GM12874 (cell line): ENCODE measurements around the gene KRT86.

Source experiments
- CTCF ChIP-seq: IDR thresholded peaks from 2 replicates; pipeline ENCODE4 v1.5.1; 2011; ENCODE audit warnings: low read depth, mild to moderate bottlenecking, control low read depth, low read length, moderate library complexity; ENCODE audit not compliant: insufficient read depth

KRT86 gene

GRCh38 chr12:52230364-52231281 is 43.8 kb upstream of the KRT86 start:
- no peak for TF ChIP-seq CTCF

- TF ChIP-seq CTCF, result no peak
Measured at GRCh38 chr12:52231305-52232202, 42.9 kb upstream of the KRT86 start.

- TF ChIP-seq CTCF, result no peak
Measured at GRCh38 chr12:52232203-52232673, 42.2 kb upstream of the KRT86 start.

GRCh38 chr12:52232674-52233461 is 41.6 kb upstream of the KRT86 start, which contains the start of gene KRT7:
KRT7 (plus strand) TSS chr12:52233243; CDS start chr12:52233297, 54 bp downstream.
- TF ChIP-seq CTCF, result no peak

GRCh38 chr12:52233462-52234207 is 40.8 kb upstream of the KRT86 start:
- no peak for TF ChIP-seq CTCF

GRCh38 chr12:52234223-52234810 is 40.1 kb upstream of the KRT86 start:
- no peak for TF ChIP-seq CTCF
